Small intestine (tissue), 7 donors: ENCODE data around the gene ASB2. TPM values are rescaled to one million over a fixed set of nuclear protein-coding genes. Genes with fewer than 3 reads are reported as not detected.

ENCODE experiments used
- DNase-seq, 2 donors: peaks; one replicate each; pipeline versions ENCODE4 v3.0.0 to v3.0.0-alpha.2; 2013
- FAIRE-seq: peaks from 2 replicates; lab custom pipeline; 2012; peaks lifted over from hg19 to GRCh38; lab: Jason Lieb, UNC
- H3K27ac ChIP-seq, 3 donors: one replicate each; pipeline ENCODE4 v1.5.1; 2013; ENCODE audit warnings: low read length in 2 of 3, mild to moderate bottlenecking in 2 of 3, control low read depth in 1 of 3, inconsistent platforms in 1 of 3, low read depth in 1 of 3, moderate library complexity in 1 of 3
- H3K27me3 ChIP-seq, 3 donors: one replicate each; pipeline ENCODE4 v1.6.1; 2013; ENCODE audit warnings: low read length in 3 of 3, inconsistent platforms in 1 of 3; ENCODE audit not compliant: control insufficient read depth in 3 of 3, insufficient read depth in 3 of 3
- H3K36me3 ChIP-seq, 3 donors: one replicate each; pipeline ENCODE4 v1.6.1; 2013; ENCODE audit warnings: low read length in 3 of 3, inconsistent platforms in 1 of 3, low read depth in 1 of 3, mild to moderate bottlenecking in 1 of 3, moderate library complexity in 1 of 3; ENCODE audit not compliant: control insufficient read depth in 3 of 3, insufficient read depth in 2 of 3
- H3K4me1 ChIP-seq, 3 donors: one replicate each; pipeline ENCODE4 v1.6.1; 2013; ENCODE audit warnings: low read length in 2 of 3, inconsistent platforms in 1 of 3, low read depth in 1 of 3, mild to moderate bottlenecking in 1 of 3, moderate library complexity in 1 of 3; ENCODE audit not compliant: control insufficient read depth in 3 of 3, insufficient read depth in 2 of 3
- H3K4me3 ChIP-seq, 3 donors: one replicate each; pipeline ENCODE4 v1.5.1; 2013; ENCODE audit warnings: low read length in 3 of 3, control low read depth in 1 of 3, inconsistent platforms in 1 of 3, low read depth in 1 of 3, mild to moderate bottlenecking in 1 of 3, moderate library complexity in 1 of 3
- H3K9me3 ChIP-seq, 2 donors: one replicate each; pipeline ENCODE4 v1.6.1; 2013; ENCODE audit warnings: low read depth in 1 of 2, low read length in 1 of 2; ENCODE audit not compliant: control insufficient read depth in 2 of 2, insufficient read depth in 1 of 2
- WGBS, 3 donors: extraction: QIAGEN DNeasy Blood & Tissue Kit; methylation state at CpG; one replicate each; pipeline ENCODE4 v1.1.7; 2013; 5-methylcytosine and 5-hydroxymethylcytosine counted together
- polyA plus RNA-seq, 4 donors: library from polyadenylated mRNA; stranded (reverse) in 3 of 4; unstranded in 1 of 4; fragments of 200-250 nt in 3 of 4; fragments of 120-200 nt in 1 of 4; gene quantifications; one replicate each; pipeline versions ENCODE4 v1.2.1 to v1.2.3, GENCODE V29; 2013
- donor health status: healthy with polysubstance abuse.
- donor health status: control.
- donor health status: control.
- donor health status: Bipolar disorder and iron deficiency.
- donor health status: healthy.

ASB2 gene
- polyA plus RNA-seq, 4 donors, result 1.3 to 5.6 (median 4.2) TPM

GRCh38 chr14:93949511-93950075, 26.8 kb downstream of the ASB2 start:
- FAIRE-seq (no peak), DNase-seq (no peak)
- 90 to 94% (median 94%) methylated on average over 13 of the region's 13 CpGs for WGBS, 3 donors
- peaks cover 0 to 46% (median 0%) of the 10 kb centered on the region in 3 donors for H3K4me1 ChIP-seq
- no peaks in the 10 kb centered on the region for H3K9me3 ChIP-seq
- H3K27ac ChIP-seq, result no peak overlapping the region
- H3K27me3 ChIP-seq, result no peaks in the 10 kb centered on the region
- peaks cover 0 to 12% (median 0%) of the 10 kb centered on the region in 3 donors for H3K36me3 ChIP-seq
- H3K4me3 ChIP-seq, result no peak overlapping the region

DNA sequence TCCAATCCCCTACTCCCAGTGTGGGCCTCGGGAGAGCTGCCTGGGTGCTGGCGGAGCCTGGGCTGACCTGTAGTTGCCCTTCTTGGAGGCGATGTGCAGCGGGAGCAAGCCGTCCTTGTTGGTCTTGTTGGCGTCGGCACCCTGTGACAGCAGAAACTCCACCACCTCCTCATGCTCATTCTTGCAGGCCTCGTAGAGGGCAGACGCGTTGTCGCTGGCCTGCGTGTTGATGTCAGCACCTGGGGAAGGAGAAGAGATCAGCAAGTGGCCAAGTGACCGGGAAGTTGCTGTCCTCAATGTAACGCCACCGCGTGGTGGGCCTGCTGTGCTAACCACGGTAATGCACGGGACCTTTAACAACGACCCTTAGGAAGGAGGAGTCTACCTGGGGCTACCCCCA, 29.1 kb downstream of the ASB2 start:
- no peak for FAIRE-seq
- Histone ChIP-seq H3K27ac (no peak overlapping the region), H3K27me3 (no peaks in the 10 kb centered on the region)

DNA sequence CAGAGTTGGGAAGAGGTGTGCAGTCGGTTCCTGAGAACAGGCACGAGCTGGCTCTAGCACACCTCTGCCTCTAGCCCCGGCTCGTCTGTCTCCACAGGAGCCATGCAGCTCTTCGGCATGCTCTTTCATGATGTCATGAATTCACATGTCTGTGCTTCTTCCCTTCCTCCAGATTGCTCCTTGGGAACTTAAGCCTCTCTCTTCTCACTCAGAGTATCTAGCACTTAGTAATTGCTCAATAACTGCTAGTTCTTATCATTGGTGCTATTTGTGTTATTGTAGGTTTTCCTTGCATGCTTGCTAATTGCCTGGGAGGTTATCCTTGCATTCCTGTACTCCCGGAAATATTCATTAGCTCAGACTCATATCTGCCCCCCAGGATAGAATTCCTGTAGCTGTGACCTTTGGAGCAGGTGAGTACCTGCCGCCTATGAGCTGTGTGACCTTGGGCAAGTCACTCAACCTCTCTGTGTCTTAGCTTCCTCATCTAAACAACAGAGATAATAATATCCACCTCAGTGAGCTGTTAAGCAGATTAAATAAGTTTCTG, 29.8 kb downstream of the ASB2 start:
- peak overlapping the region in 1 of 3 donors; percentile 67 for H3K27ac ChIP-seq
- no peak overlapping the region for H3K4me3 ChIP-seq
- no peaks in the 10 kb centered on the region for H3K27me3 ChIP-seq
- DNase-seq (peak in 1 of 2 donors; percentile 66), FAIRE-seq (no peak)
- H3K4me1 ChIP-seq, result peaks cover 0 to 46% (median 0%) of the 10 kb centered on the region in 3 donors
- no peaks in the 10 kb centered on the region for H3K9me3 ChIP-seq
- peaks cover 0 to 5% (median 0%) of the 10 kb centered on the region in 3 donors for H3K36me3 ChIP-seq
- 53 to 78% (median 69%) methylated on average over 7 of the region's 7 CpGs for WGBS, 3 donors

More for the DNA sequence above, 29.1 kb downstream of the ASB2 start:
- no peak for DNase-seq
- H3K4me3 ChIP-seq, result no peak overlapping the region
- H3K9me3 ChIP-seq, result no peaks in the 10 kb centered on the region
- peaks cover 0 to 5% (median 0%) of the 10 kb centered on the region in 3 donors for H3K36me3 ChIP-seq
- H3K4me1 ChIP-seq, result peaks cover 0 to 40% (median 0%) of the 10 kb centered on the region in 3 donors
- WGBS, 3 donors, result 84 to 87% (median 86%) methylated on average over 19 of the region's 19 CpGs

DNA sequence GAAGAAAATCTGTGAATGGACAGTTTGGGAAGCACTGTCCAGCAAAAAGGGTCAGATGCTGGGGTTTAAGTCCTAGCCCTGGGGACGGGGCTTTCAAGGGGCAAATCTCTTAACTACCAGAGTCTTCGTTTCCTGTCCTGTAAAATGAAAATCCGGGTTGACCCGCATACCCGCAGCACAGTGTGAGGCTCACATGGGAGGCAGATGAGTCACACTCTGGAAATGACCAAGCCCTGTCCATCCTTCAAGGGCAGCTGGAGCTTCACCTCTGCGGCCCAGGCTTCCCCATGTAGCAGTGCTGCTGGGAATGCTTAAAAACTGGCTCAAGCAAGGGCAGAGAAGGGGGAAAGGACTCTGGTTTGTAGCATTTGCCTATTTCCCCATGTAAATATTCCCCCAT, 30.3 kb downstream of the ASB2 start:
- Histone ChIP-seq H3K4me1 (peaks cover 0 to 48% (median 0%) of the 10 kb centered on the region in 3 donors), H3K27ac (peak overlapping the region in 1 of 3 donors; percentile 67), H3K36me3 (peaks cover 0 to 5% (median 0%) of the 10 kb centered on the region in 3 donors), H3K4me3 (no peak overlapping the region), H3K9me3 (no peaks in the 10 kb centered on the region), H3K27me3 (no peaks in the 10 kb centered on the region)
- DNase-seq (no peak), FAIRE-seq (no peak)
- WGBS, 3 donors, result 52 to 74% (median 70%) methylated on average over 6 of the region's 6 CpGs

DNA sequence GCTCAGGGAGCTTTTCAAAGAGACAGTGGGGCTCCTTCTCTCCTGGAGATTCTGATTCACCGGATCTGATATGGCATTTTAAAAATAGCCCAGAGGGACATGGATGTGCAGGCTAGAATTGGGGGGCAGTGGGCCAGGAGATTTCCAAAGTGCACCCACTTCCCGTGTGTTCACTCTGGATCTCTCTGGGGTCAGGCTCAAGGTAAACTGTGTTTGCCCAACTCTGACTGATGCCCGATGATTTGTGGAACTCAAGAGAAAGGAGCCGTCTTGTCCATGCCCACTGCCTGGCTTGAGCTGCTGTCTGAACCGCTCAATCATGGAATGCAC, 31.3 kb downstream of the ASB2 start:
- FAIRE-seq (no peak), DNase-seq (no peak)
- no peak overlapping the region for H3K27ac ChIP-seq
- peaks cover 0 to 48% (median 0%) of the 10 kb centered on the region in 3 donors for H3K4me1 ChIP-seq
- H3K4me3 ChIP-seq, result no peak overlapping the region
- no peaks in the 10 kb centered on the region for H3K9me3 ChIP-seq
- no peaks in the 10 kb centered on the region for H3K27me3 ChIP-seq
- peaks cover 0 to 5% (median 0%) of the 10 kb centered on the region in 3 donors for H3K36me3 ChIP-seq
- 91 to 92% (median 91%) methylated on average over 5 of the region's 5 CpGs for WGBS, 3 donors

GRCh38 chr14:93944348-93945069, 31.9 kb downstream of the ASB2 start:
- Histone ChIP-seq H3K4me3 (no peak overlapping the region), H3K4me1 (peaks cover 0 to 48% (median 0%) of the 10 kb centered on the region in 3 donors), H3K36me3 (peaks cover 0 to 5% (median 0%) of the 10 kb centered on the region in 3 donors), H3K27ac (no peak overlapping the region), H3K9me3 (no peaks in the 10 kb centered on the region), H3K27me3 (no peaks in the 10 kb centered on the region)
- 77 to 87% (median 87%) methylated on average over 16 of the region's 16 CpGs for WGBS, 3 donors
- DNase-seq (no peak), FAIRE-seq (no peak)

DNA sequence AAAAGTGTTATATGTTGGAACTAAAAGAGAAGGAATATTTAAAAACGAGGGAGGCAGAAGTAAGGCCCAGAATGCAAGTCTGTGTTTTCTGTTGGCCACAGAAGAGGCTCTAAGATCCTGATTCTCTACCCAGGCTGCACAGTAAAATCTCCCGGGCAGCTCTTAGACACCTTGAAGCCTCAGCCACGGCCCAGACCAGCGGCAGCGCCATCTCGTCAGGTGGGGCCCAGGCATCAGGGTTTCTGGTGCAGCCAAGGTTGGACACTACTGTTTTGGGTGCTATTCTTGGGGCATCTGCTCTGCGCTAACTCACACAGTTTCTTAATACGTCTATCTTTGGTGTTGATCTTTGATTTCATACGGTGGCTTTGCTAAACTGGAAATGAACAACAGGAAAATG, 32.4 kb downstream of the ASB2 start:
- WGBS, 3 donors, result 87 to 90% (median 88%) methylated on average over 9 of the region's 9 CpGs
- Histone ChIP-seq H3K27ac (no peak overlapping the region), H3K4me1 (peaks cover 0 to 48% (median 0%) of the 10 kb centered on the region in 3 donors), H3K9me3 (no peaks in the 10 kb centered on the region), H3K36me3 (peaks cover 0 to 5% (median 0%) of the 10 kb centered on the region in 3 donors), H3K27me3 (peaks cover 0 to 4% (median 0%) of the 10 kb centered on the region in 3 donors), H3K4me3 (no peak overlapping the region)
- DNase-seq, result no peak
- no peak for FAIRE-seq

GRCh38 chr14:93943052-93943451, 33.3 kb downstream of the ASB2 start:
- H3K27ac ChIP-seq, result no peak overlapping the region
- peaks cover 0 to 46% (median 0%) of the 10 kb centered on the region in 3 donors for H3K4me1 ChIP-seq
- no peak overlapping the region for H3K4me3 ChIP-seq
- DNase-seq, result no peak
- H3K9me3 ChIP-seq, result no peaks in the 10 kb centered on the region
- no peak for FAIRE-seq
- peaks cover 0 to 9% (median 0%) of the 10 kb centered on the region in 3 donors for H3K27me3 ChIP-seq
- H3K36me3 ChIP-seq, result peaks cover 0 to 5% (median 0%) of the 10 kb centered on the region in 3 donors
- 85 to 91% (median 87%) methylated on average over 9 to 10 of the region's 10 CpGs for WGBS, 3 donors
